ENCODE measurements around the gene RDH16.
"Not testable (repeated sequence)": the region's sequence is repeated elsewhere in the genome, so short reads cannot be mapped to it uniquely, and the experiment has no call there.

GRCh38 chr12:56909403-56909802 is 48.0 kb downstream of the RDH16 start:
- TF ChIP-seq CTCF (IDR thresholded peaks at IDR 0.05); TCF7L2 (IDR thresholded peaks at IDR 0.05; ENCODE audit: low read depth, low read length): not testable (repeated sequence)

Measured in Panc1 (cell line).